Liver (tissue), 9 donors: ENCODE measurements around the gene TIGD2. TPM values are rescaled to one million over a fixed set of nuclear protein-coding genes. Genes with fewer than 3 reads are reported as not detected.

Experiments
- DNase-seq: peaks from one replicate; pipeline ENCODE4 v3.0.0-alpha.2; 2017; ENCODE audit warnings: low spot score
- H3K27ac ChIP-seq, 2 donors: one replicate each; pipeline ENCODE4 v1.7.0; 2013; ENCODE audit warnings: inconsistent platforms in 2 of 2, low read length in 2 of 2, control low read depth in 1 of 2, low read depth in 1 of 2, mild to moderate bottlenecking in 1 of 2
- H3K27me3 ChIP-seq, 4 donors: one replicate each; pipeline versions ENCODE4 v1.6.1 to v1.7.0; 2013; ENCODE audit warnings: low read length in 3 of 4, inconsistent platforms in 1 of 4, mild to moderate bottlenecking in 1 of 4, moderate library complexity in 1 of 4; ENCODE audit not compliant: control insufficient read depth in 4 of 4, insufficient read depth in 4 of 4
- H3K36me3 ChIP-seq, 4 donors: one replicate each; pipeline versions ENCODE4 v1.6.1 to v1.7.0; 2013; ENCODE audit warnings: low read length in 3 of 4, mild to moderate bottlenecking in 3 of 4, low read depth in 1 of 4, moderate library complexity in 1 of 4; ENCODE audit not compliant: control insufficient read depth in 4 of 4, insufficient read depth in 3 of 4
- H3K4me1 ChIP-seq, 4 donors: one replicate each; pipeline versions ENCODE4 v1.6.1 to v1.7.0; 2013; ENCODE audit warnings: low read length in 3 of 4, mild to moderate bottlenecking in 3 of 4, moderate library complexity in 1 of 4; ENCODE audit not compliant: control insufficient read depth in 4 of 4, insufficient read depth in 4 of 4
- H3K4me3 ChIP-seq, 3 donors: one replicate each; pipeline versions ENCODE4 v1.6.1 to v1.7.0; 2013; ENCODE audit warnings: low read length in 3 of 3, control low read depth in 1 of 3, low read depth in 1 of 3, mild to moderate bottlenecking in 1 of 3
- H3K9ac ChIP-seq, 2 donors: one replicate each; pipeline ENCODE4 v1.7.0; 2013; ENCODE audit warnings: low read length in 2 of 2, mild to moderate bottlenecking in 2 of 2, moderate library complexity in 2 of 2, control low read depth in 1 of 2, low read depth in 1 of 2
- H3K9me3 ChIP-seq, 4 donors: one replicate each; pipeline versions ENCODE4 v1.6.1 to v1.7.0; 2013; ENCODE audit warnings: low read length in 3 of 4; ENCODE audit not compliant: control insufficient read depth in 4 of 4
- FOXA1 ChIP-seq: IDR thresholded peaks from 2 replicates; pipeline ENCODE4 v1.6.1; 2016; ENCODE audit warnings: antibody characterized with exemption
- FOXA2 ChIP-seq: IDR thresholded peaks from 2 replicates; pipeline ENCODE4 v1.6.1; 2016; ENCODE audit warnings: antibody characterized with exemption
- GABPA ChIP-seq, 2 donors: IDR thresholded peaks in 1 of 2; conservative IDR thresholded peaks in 1 of 2; 2 replicates each; pipeline ENCODE4 v1.6.1; 2016; ENCODE audit warnings: antibody characterized with exemption in 2 of 2, mild to moderate bottlenecking in 1 of 2, moderate library complexity in 1 of 2
- HNF4G ChIP-seq: IDR thresholded peaks from 2 replicates; pipeline ENCODE4 v1.6.1; 2016; ENCODE audit warnings: antibody characterized with exemption
- JUND ChIP-seq, 2 donors: IDR thresholded peaks; 2 replicates each; pipeline ENCODE4 v1.6.1; 2016; ENCODE audit warnings: antibody characterized with exemption in 2 of 2
- NR2F2 ChIP-seq: IDR thresholded peaks from 2 replicates; pipeline ENCODE4 v1.6.1; 2016; ENCODE audit warnings: antibody characterized with exemption
- RAD21 ChIP-seq, 2 donors: IDR thresholded peaks; 2 replicates each; pipeline ENCODE4 v1.6.1; 2016; ENCODE audit warnings: antibody characterized with exemption in 2 of 2, mild to moderate bottlenecking in 2 of 2
- RXRA ChIP-seq, 2 donors: IDR thresholded peaks; 2 replicates each; pipeline ENCODE4 v1.6.1; 2017 to 2018; ENCODE audit warnings: antibody characterized with exemption in 2 of 2, mild to moderate bottlenecking in 1 of 2
- SP1 ChIP-seq: IDR thresholded peaks from 2 replicates; pipeline ENCODE4 v1.6.1; 2018; ENCODE audit warnings: antibody characterized with exemption, mild to moderate bottlenecking
- TAF1 ChIP-seq: conservative IDR thresholded peaks from 2 replicates; pipeline ENCODE4 v1.6.1; 2016; ENCODE audit warnings: antibody characterized with exemption, mild to moderate bottlenecking
- YY1 ChIP-seq: IDR thresholded peaks from 2 replicates; pipeline ENCODE4 v1.6.1; 2016; ENCODE audit warnings: antibody characterized with exemption, mild to moderate bottlenecking
- WGBS: extraction: QIAGEN DNeasy Blood & Tissue Kit; methylation state at CpG from one replicate; pipeline ENCODE4 v1.1.7; 2013; 5-methylcytosine and 5-hydroxymethylcytosine counted together
- polyA plus RNA-seq, 2 donors: library from polyadenylated mRNA; stranded (reverse) in 1 of 2; unstranded in 1 of 2; fragments of 200-250 nt in 1 of 2; fragments of >200 nt in 1 of 2; fragmentation: Nextera tagmentation in 1 of 2; extraction: Ambion mirVana in 1 of 2; gene quantifications; one replicate each; pipeline versions ENCODE4 v1.2.1 to v1.2.3, GENCODE V29; 2013 to 2015
- total RNA-seq, 2 donors: library from RNA; depleted of rRNA; stranded (reverse); fragments of >200 nt; gene quantifications; one replicate each; pipeline ENCODE4 v1.2.3, GENCODE V29; 2014
- TF ChIP-seq, protein P1 (sequence below): IDR thresholded peaks from 2 replicates; pipeline ENCODE4 v1.6.1; 2016; ENCODE audit warnings: antibody characterized with exemption
- TF ChIP-seq, protein P2 (sequence below): IDR thresholded peaks from 2 replicates; pipeline ENCODE4 v1.6.1; 2016; ENCODE audit warnings: antibody characterized with exemption, mild to moderate bottlenecking
- TF ChIP-seq, protein P3 (sequence below): IDR thresholded peaks from 2 replicates; pipeline ENCODE4 v1.6.1; 2016; ENCODE audit warnings: antibody characterized with exemption
- TF ChIP-seq, protein P4 (sequence below): IDR thresholded peaks from 2 replicates; pipeline ENCODE4 v1.6.1; 2016; ENCODE audit warnings: antibody characterized with exemption
- donor health status: healthy.
- donor health status: healthy.
- donor health status: healthy.
- donor health status: healthy.
- donor health status: healthy.

Gene TIGD2
- total and polyA plus RNA-seq, 4 donors = 6.4 to 21.7 (median 9.8) TPM

DNA sequence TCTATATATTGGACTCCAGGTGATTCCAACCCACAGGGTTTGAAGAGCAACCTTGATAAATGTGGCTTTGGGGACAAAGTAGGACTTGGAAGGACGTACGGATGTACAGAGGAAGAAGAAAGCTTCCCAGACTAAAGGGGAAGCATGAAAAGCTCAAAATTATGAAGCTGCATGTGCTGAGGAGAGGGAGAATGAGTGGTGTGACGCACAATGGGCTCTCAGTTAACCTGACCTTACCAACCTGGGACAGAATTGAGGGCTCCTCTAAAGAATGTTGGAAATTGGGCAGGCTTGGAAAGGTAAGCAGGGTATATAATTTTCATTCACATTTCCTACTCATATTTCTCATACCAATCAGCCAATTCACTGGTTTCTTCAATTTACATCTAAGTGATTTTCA lies 10.5 kb upstream of the TIGD2 start:
- 76% methylated on average over 3 of the region's 3 CpGs for WGBS
- no peaks in the 10 kb centered on the region for H3K4me1 ChIP-seq
- H3K27ac ChIP-seq = no peak overlapping the region
- no peak for DNase-seq
- H3K9ac ChIP-seq = no peak overlapping the region
- no peaks in the 10 kb centered on the region for H3K36me3 ChIP-seq
- TF ChIP-seq SP1 (no peak), GABPA (IDR thresholded peaks at IDR 0.05 in 1 of 2, conservative IDR thresholded peaks at IDR 0.05 in 1 of 2) (no peak), FOXA1 (no peak), YY1 (no peak), NR2F2 (no peak), RAD21 (IDR thresholded peaks at IDR 0.05) (no peak)
- TF ChIP-seq, protein P1, sequence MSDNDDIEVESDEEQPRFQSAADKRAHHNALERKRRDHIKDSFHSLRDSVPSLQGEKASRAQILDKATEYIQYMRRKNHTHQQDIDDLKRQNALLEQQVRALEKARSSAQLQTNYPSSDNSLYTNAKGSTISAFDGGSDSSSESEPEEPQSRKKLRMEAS = no peak
- TF ChIP-seq, protein P2, sequence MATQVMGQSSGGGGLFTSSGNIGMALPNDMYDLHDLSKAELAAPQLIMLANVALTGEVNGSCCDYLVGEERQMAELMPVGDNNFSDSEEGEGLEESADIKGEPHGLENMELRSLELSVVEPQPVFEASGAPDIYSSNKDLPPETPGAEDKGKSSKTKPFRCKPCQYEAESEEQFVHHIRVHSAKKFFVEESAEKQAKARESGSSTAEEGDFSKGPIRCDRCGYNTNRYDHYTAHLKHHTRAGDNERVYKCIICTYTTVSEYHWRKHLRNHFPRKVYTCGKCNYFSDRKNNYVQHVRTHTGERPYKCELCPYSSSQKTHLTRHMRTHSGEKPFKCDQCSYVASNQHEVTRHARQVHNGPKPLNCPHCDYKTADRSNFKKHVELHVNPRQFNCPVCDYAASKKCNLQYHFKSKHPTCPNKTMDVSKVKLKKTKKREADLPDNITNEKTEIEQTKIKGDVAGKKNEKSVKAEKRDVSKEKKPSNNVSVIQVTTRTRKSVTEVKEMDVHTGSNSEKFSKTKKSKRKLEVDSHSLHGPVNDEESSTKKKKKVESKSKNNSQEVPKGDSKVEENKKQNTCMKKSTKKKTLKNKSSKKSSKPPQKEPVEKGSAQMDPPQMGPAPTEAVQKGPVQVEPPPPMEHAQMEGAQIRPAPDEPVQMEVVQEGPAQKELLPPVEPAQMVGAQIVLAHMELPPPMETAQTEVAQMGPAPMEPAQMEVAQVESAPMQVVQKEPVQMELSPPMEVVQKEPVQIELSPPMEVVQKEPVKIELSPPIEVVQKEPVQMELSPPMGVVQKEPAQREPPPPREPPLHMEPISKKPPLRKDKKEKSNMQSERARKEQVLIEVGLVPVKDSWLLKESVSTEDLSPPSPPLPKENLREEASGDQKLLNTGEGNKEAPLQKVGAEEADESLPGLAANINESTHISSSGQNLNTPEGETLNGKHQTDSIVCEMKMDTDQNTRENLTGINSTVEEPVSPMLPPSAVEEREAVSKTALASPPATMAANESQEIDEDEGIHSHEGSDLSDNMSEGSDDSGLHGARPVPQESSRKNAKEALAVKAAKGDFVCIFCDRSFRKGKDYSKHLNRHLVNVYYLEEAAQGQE = no peak
- TF ChIP-seq, protein P3, sequence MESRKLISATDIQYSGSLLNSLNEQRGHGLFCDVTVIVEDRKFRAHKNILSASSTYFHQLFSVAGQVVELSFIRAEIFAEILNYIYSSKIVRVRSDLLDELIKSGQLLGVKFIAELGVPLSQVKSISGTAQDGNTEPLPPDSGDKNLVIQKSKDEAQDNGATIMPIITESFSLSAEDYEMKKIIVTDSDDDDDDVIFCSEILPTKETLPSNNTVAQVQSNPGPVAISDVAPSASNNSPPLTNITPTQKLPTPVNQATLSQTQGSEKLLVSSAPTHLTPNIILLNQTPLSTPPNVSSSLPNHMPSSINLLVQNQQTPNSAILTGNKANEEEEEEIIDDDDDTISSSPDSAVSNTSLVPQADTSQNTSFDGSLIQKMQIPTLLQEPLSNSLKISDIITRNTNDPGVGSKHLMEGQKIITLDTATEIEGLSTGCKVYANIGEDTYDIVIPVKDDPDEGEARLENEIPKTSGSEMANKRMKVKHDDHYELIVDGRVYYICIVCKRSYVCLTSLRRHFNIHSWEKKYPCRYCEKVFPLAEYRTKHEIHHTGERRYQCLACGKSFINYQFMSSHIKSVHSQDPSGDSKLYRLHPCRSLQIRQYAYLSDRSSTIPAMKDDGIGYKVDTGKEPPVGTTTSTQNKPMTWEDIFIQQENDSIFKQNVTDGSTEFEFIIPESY = no peak
- no peaks in the 10 kb centered on the region for H3K9me3 ChIP-seq
- H3K4me3 ChIP-seq = no peak overlapping the region
- H3K27me3 ChIP-seq = no peaks in the 10 kb centered on the region

DNA sequence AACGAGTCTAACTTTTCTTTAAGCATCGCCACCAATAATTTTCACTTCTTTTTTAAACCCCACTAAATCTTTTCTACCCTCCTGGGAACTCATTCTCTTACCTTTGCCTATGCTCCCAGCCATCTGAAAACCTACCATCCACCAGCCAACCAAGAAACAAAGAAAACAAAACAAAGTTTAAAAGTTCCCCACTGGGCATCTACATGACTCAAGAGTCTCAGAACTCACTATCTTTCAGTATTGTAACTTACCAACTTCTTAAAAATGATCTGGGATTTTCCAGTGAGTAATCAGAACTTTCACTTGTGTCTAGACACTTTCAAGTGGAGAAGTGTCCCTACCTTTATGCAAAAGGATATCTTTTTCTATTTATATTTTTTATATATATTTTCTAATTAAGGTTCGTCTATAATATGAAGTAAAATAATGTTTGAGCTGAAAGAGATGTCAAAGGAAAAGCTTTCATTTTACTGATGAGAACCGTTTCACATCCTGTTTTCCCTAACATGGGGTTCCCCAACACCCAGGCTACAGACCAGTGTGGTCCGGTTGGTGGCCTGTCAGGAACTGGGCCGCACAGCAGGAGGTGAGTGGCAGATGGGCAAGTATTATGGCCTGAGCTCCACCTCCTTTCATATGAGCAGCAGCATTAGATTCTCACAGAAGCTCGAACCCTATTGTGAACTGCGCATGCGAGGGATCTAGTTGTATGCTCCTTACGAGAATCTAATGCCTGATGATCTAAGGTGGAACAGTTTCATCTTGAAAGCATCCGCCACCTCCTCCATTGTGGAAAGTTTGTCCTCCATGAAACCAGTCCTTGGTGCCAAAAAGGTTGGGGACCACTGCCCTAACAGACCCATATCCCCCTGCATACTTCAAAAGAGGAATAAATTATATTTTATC lies 9.8 kb upstream of the TIGD2 start:
- no peak overlapping the region for H3K4me3 ChIP-seq

More for the DNA sequence above, 9.8 kb upstream of the TIGD2 start:
- WGBS = 91% methylated on average over 11 of the region's 11 CpGs
- Histone ChIP-seq H3K9ac (no peak overlapping the region), H3K9me3 (no peaks in the 10 kb centered on the region), H3K27ac (no peak overlapping the region), H3K27me3 (no peaks in the 10 kb centered on the region), H3K4me1 (no peaks in the 10 kb centered on the region), H3K36me3 (no peaks in the 10 kb centered on the region)
- no peak for DNase-seq
- TF ChIP-seq, protein P1 = no peak
- TF ChIP-seq FOXA1 (no peak), GABPA (IDR thresholded peaks at IDR 0.05 in 1 of 2, conservative IDR thresholded peaks at IDR 0.05 in 1 of 2) (no peak), FOXA2 (no peak), JUND (IDR thresholded peaks at IDR 0.05) (no peak), HNF4G (no peak), YY1 (no peak), NR2F2 (no peak), RXRA (IDR thresholded peaks at IDR 0.05) (no peak), RAD21 (IDR thresholded peaks at IDR 0.05) (no peak), TAF1 (no peak)
- TF ChIP-seq, protein P4, sequence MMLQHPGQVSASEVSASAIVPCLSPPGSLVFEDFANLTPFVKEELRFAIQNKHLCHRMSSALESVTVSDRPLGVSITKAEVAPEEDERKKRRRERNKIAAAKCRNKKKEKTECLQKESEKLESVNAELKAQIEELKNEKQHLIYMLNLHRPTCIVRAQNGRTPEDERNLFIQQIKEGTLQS = no peak
- TF ChIP-seq, protein P2 = no peak
